HL-60 (cell line): ENCODE results near the gene CXCR6.

Experiments used
- CTCF ChIP-seq: IDR thresholded peaks from one replicate; pipeline ENCODE4 v1.5.1; 2011; ENCODE audit warnings: low read length, control low read depth, inconsistent platforms; ENCODE audit not compliant: insufficient read depth
- GABPA ChIP-seq: IDR thresholded peaks from 2 replicates; pipeline ENCODE4 v1.6.1; 2012; ENCODE audit warnings: low read depth
- POLR2AphosphoS5 ChIP-seq: IDR thresholded peaks from 2 replicates; pipeline ENCODE4 v1.6.1; 2012; ENCODE audit warnings: low read depth
- REST ChIP-seq: IDR thresholded peaks from 2 replicates; pipeline ENCODE4 v1.6.1; 2012; ENCODE audit warnings: low read depth; ENCODE audit not compliant: insufficient replicate concordance
- SPI1 ChIP-seq: IDR thresholded peaks from 2 replicates; pipeline ENCODE4 v1.6.1; 2012; ENCODE audit warnings: low read depth, mild to moderate bottlenecking, borderline replicate concordance

GRCh38 chr3:45968149-45968548 lies 24.9 kb downstream of the CXCR6 start:
- TF ChIP-seq CTCF (no peak), REST (no peak), POLR2AphosphoS5 (no peak), GABPA (no peak), SPI1 (no peak)
